ENCODE data around the gene CACHD1. TPM values are rescaled to one million over a fixed set of nuclear protein-coding genes. Genes with fewer than 3 reads are reported as not detected.

CACHD1 gene
- total RNA-seq, 2 experiments from 2014 or later: not detected

DNA sequence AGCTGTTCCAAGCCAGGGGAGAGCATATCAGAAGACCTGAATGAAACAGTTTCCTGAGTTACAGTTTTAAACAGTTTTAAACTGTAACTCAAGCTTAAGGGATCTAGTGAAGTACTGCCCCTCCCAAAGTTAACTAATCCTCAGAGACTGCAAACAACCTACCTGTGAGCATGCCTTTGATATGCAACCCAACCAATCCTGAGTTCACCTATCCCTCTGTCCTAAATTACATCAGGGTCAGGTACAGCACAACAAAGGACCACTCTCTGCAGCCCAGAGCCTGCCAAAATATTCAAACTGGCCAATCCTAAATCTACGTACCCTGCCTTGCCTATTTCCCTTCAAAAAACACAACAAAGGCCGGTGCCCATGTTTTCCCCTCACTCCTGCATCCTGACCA lies 242.1 kb downstream of the CACHD1 start:
- no peak overlapping the region for H3K4me3 ChIP-seq (ENCODE audit: low read depth, low read length, poor library complexity, severe bottlenecking)
- no peaks in the 10 kb centered on the region for H3K4me1 ChIP-seq (ENCODE audit: insufficient read depth, low read length, poor library complexity, severe bottlenecking)
- H3K9me2 ChIP-seq (ENCODE audit: insufficient read depth, low read length): no peaks in the 10 kb centered on the region
- H3K4me2 ChIP-seq (ENCODE audit: low read length): no peak overlapping the region
- no peak for DNase-seq (ENCODE audit: low spot score)
- ChIA-PET CTCF (ENCODE audit: unreplicated experiment) (no interaction called here), POLR2A (no interaction called here)
- no peak overlapping the region for H2AFZ ChIP-seq (ENCODE audit: low read length)
- intact Hi-C loops (cut with micrococcal nuclease; ENCODE audit: unreplicated experiment): no loop called here
- BruUV-seq (replicated peaks): no TSS peak
- no peak overlapping the region for H3K27ac ChIP-seq (ENCODE audit: low read depth, low read length, poor library complexity, severe bottlenecking)
- H3K9me3 ChIP-seq (ENCODE audit: low read length): no peaks in the 10 kb centered on the region
- no peaks in the 10 kb centered on the region for H4K20me1 ChIP-seq (ENCODE audit: insufficient read depth, low read length)
- H3K79me2 ChIP-seq (ENCODE audit: insufficient read depth, low read depth, low read length): no peaks in the 10 kb centered on the region
- no peaks in the 10 kb centered on the region for H3K36me3 ChIP-seq (ENCODE audit: insufficient read depth, low read length)
- TF ChIP-seq EZH2phosphoT487 (IDR thresholded peaks at IDR 0.05; ENCODE audit: borderline replicate concordance, low read depth, low read length): no peak
- TF ChIP-seq, protein P1, sequence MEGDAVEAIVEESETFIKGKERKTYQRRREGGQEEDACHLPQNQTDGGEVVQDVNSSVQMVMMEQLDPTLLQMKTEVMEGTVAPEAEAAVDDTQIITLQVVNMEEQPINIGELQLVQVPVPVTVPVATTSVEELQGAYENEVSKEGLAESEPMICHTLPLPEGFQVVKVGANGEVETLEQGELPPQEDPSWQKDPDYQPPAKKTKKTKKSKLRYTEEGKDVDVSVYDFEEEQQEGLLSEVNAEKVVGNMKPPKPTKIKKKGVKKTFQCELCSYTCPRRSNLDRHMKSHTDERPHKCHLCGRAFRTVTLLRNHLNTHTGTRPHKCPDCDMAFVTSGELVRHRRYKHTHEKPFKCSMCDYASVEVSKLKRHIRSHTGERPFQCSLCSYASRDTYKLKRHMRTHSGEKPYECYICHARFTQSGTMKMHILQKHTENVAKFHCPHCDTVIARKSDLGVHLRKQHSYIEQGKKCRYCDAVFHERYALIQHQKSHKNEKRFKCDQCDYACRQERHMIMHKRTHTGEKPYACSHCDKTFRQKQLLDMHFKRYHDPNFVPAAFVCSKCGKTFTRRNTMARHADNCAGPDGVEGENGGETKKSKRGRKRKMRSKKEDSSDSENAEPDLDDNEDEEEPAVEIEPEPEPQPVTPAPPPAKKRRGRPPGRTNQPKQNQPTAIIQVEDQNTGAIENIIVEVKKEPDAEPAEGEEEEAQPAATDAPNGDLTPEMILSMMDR (conservative IDR thresholded peaks at IDR 0.05; ENCODE audit: low read length): no peak

DNA sequence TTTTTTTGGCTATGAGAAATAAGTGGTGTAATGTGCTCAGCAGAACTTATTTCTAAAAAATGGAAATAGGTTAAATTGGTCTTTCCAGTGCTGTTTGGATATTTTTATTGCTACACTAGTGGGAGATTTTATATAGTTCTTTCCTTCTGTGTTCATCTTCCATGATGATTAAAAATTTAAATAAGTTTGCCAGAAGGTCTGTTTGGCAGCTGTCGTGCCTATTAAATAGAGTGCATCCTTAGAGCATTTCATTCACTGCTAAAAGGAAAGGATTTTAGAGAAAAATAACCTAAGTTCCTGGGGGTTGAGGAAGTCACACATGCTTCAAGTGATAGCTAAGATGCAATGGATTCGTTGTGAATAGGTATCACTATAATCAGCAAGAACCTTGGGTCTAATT lies 245.3 kb downstream of the CACHD1 start:
- BruUV-seq (replicated peaks): no TSS peak
- H2AFZ ChIP-seq (ENCODE audit: low read length): no peak overlapping the region
- no peaks in the 10 kb centered on the region for H3K36me3 ChIP-seq (ENCODE audit: insufficient read depth, low read length)
- no peak overlapping the region for H3K4me2 ChIP-seq (ENCODE audit: low read length)
- POLR2A ChIA-PET: interaction anchor here (0.7 to 0.9 kb wide), 2 partner anchors 8 to 655 kb away, joined by 3 read pairs; no protein-coding TSS in a partner anchor
- DNase-seq (ENCODE audit: low spot score): no peak
- H3K27ac ChIP-seq (ENCODE audit: low read depth, low read length, poor library complexity, severe bottlenecking): no peak overlapping the region
- H3K4me3 ChIP-seq (ENCODE audit: low read depth, low read length, poor library complexity, severe bottlenecking): no peak overlapping the region
- H3K4me1 ChIP-seq (ENCODE audit: insufficient read depth, low read length, poor library complexity, severe bottlenecking): no peaks in the 10 kb centered on the region
- H3K9me3 ChIP-seq (ENCODE audit: low read length): no peaks in the 10 kb centered on the region
- H4K20me1 ChIP-seq (ENCODE audit: insufficient read depth, low read length): no peaks in the 10 kb centered on the region
- intact Hi-C loops (cut with micrococcal nuclease; ENCODE audit: unreplicated experiment): no loop called here
- CTCF ChIA-PET (ENCODE audit: unreplicated experiment): no interaction called here
- H3K9me2 ChIP-seq (ENCODE audit: insufficient read depth, low read length): no peaks in the 10 kb centered on the region
- H3K79me2 ChIP-seq (ENCODE audit: insufficient read depth, low read depth, low read length): no peaks in the 10 kb centered on the region
- TF ChIP-seq, protein P1 (conservative IDR thresholded peaks at IDR 0.05; ENCODE audit: low read length): no peak
- TF ChIP-seq EZH2phosphoT487 (IDR thresholded peaks at IDR 0.05; ENCODE audit: borderline replicate concordance, low read depth, low read length): no peak

DNA sequence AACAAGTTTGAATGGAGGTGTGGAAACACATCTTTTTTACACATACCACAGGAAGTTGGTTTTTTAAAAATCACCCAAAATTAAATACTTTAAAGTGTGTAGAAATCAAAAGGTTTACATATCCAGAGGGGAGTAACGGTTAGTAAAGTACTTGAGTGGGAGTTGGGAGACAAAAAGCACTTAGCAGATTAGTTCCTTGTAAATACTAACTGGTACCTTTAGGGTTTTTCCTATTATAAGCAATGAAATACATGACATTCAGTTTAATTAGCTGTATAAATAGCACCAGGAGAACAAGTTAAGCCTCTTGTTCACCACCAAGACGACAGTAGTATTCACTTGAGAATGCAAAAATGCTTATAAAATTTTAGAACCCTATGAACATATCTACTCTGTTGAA lies 251.2 kb downstream of the CACHD1 start:
- intact Hi-C loops (cut with micrococcal nuclease; ENCODE audit: unreplicated experiment): no loop called here
- H3K4me3 ChIP-seq (ENCODE audit: low read depth, low read length, poor library complexity, severe bottlenecking): no peak overlapping the region
- H3K4me2 ChIP-seq (ENCODE audit: low read length): no peak overlapping the region
- TF ChIP-seq, protein P1 (conservative IDR thresholded peaks at IDR 0.05; ENCODE audit: low read length): no peak
- no peak for TF ChIP-seq EZH2phosphoT487 (IDR thresholded peaks at IDR 0.05; ENCODE audit: borderline replicate concordance, low read depth, low read length)
- H3K27ac ChIP-seq (ENCODE audit: low read depth, low read length, poor library complexity, severe bottlenecking): no peak overlapping the region
- no peak for DNase-seq (ENCODE audit: low spot score)
- H4K20me1 ChIP-seq (ENCODE audit: insufficient read depth, low read length): no peaks in the 10 kb centered on the region
- H3K9me3 ChIP-seq (ENCODE audit: low read length): no peaks in the 10 kb centered on the region
- no peaks in the 10 kb centered on the region for H3K4me1 ChIP-seq (ENCODE audit: insufficient read depth, low read length, poor library complexity, severe bottlenecking)
- H3K36me3 ChIP-seq (ENCODE audit: insufficient read depth, low read length): no peaks in the 10 kb centered on the region
- no TSS peak for BruUV-seq (replicated peaks)
- ChIA-PET CTCF (ENCODE audit: unreplicated experiment) (no interaction called here), POLR2A (interaction anchor here (0.6 kb wide), 1 partner anchor 796 kb away, joined by 3 read pairs; no protein-coding TSS in a partner anchor)
- no peaks in the 10 kb centered on the region for H3K79me2 ChIP-seq (ENCODE audit: insufficient read depth, low read depth, low read length)
- no peak overlapping the region for H2AFZ ChIP-seq (ENCODE audit: low read length)
- H3K9me2 ChIP-seq (ENCODE audit: insufficient read depth, low read length): no peaks in the 10 kb centered on the region
